Smooth muscle cell of bladder (primary cell): ENCODE measurements around the gene SH2B3. TPM values are rescaled to one million over a fixed set of nuclear protein-coding genes. Genes with fewer than 3 reads are reported as not detected.

Experiments used
- total RNA-seq: library from RNA; depleted of rRNA; stranded (reverse); fragments of >200 nt; gene quantifications from 2 replicates; pipeline ENCODE4 v1.2.3, GENCODE V29; 2014

SH2B3 gene
- 10.2 and 12.2 TPM in 2 replicates for total RNA-seq

DNA sequence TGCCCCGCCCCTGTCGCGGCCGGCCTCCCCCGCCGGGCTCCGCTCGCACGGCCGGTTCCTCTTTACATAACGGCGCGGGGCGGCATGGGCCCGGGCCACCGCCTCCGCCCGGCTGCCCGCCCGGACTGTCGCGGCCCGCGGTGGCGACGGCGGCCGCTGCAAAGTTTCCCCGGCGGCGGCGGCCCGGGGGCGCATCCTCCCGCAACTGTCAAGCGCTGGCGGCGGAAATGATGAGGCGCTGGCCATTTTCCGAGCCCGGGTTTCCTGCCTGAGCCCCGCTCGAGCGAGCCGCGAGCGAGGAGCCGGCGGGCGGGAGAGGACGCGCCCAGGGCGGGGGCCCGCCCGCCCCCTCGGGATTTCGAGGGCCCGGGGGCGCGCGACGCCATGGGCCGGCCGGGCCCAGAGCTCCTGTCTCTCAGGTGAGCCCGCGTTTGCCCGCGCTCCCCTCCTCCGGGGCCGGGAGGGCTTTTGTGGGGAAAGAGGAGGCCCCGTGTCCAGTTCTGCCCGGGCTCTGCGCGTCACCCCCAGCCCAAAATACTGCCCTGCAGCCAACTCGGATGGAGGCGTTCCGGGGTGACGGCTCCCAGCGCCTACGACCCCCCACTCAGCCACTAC, at the start of gene SH2B3:
Gene SH2B3 (plus strand): TSS at position 65 of the 615 bp plus-strand sequence. CDS start 12,223 bp downstream, outside the sequence.

GRCh38 chr12:111368788-111369495, 36.8 kb upstream of the SH2B3 start, which contains the start of gene PHETA1:
TSS of gene PHETA1 (minus strand) at chr12:111369095. CDS start at chr12:111363427, 5,668 bp downstream.

Other genes starting within 250 kb of the SH2B3 start
- gene PHETA1, start 36.8 kb upstream of the SH2B3 start, total RNA-seq = 2.8 and 4.6 TPM in 2 replicates
- gene ATXN2, start 193.4 kb downstream of the SH2B3 start, total RNA-seq = 15.6 and 22.2 TPM in 2 replicates